GM12878 (cell line): ENCODE data around the gene CDH2. TPM values are rescaled to one million over a fixed set of nuclear protein-coding genes. Genes with fewer than 3 reads are reported as not detected.

Experiments used
- ATAC-seq: fragments of 200-7000 bp; cut with Tn5 transposase; 3 replicates; pipeline ENCODE4 v1.9.1; 2020; ENCODE audit warnings: mild to moderate bottlenecking, moderate library complexity
- BruUV-seq: library from RNA; stranded (reverse); fragments of 400-500 nt; replicated peaks from 2 replicates; lab custom pipeline; 2021; lab: Mats Ljungman, UMichigan
- CTCF ChIA-PET: fragments of 300-600 bp; sonication (Branson Sonifier 250); formaldehyde crosslinking; extraction: SDS; loops from one replicate; lab custom pipeline; 2021; ENCODE audit warnings: inconsistent platforms; lab: Yijun Ruan, JAX
- POLR2A ChIA-PET: fragments of 350-600 bp; formaldehyde crosslinking; extraction: SDS; loops from one replicate; lab custom pipeline; 2021; ENCODE audit warnings: inconsistent platforms; lab: Charles Lee
- RAD21 ChIA-PET: fragments of 300-600 bp; sonication (Branson Sonifier 250); formaldehyde crosslinking; loops from one replicate; lab custom pipeline; 2023; ENCODE audit warnings: antibody characterized with exemption; ENCODE audit not compliant: unreplicated experiment; lab: Charles Lee
- SMC1A ChIA-PET: fragments of 300-600 bp; sonication (Branson Sonifier 250); formaldehyde crosslinking; loops from one replicate; lab custom pipeline; 2023; ENCODE audit not compliant: unreplicated experiment, uncharacterized antibody; lab: Charles Lee
- DNase-seq: peaks from one replicate; pipeline ENCODE4 v3.0.0-alpha.2; 2011; ENCODE audit warnings: low read depth, low spot score
- FAIRE-seq: peaks from 3 replicates; lab custom pipeline; 2011; peaks lifted over from hg19 to GRCh38; lab: Jason Lieb, UNC
- H2AFZ ChIP-seq: 2 replicates; pipeline ENCODE4 v1.6.0; 2011; ENCODE audit warnings: low read depth, low read length, control low read depth; ENCODE audit not compliant: control insufficient read depth
- H3K27ac ChIP-seq: 2 replicates; pipeline ENCODE4 v1.5.1; 2011; ENCODE audit warnings: control low read depth; ENCODE audit not compliant: control insufficient read depth, insufficient read depth
- H3K27me3 ChIP-seq, 2 experiments: replicated peaks in 1 of 2; 2 replicates each; pipeline versions ENCODE4 v1.6.0 to v1.6.1; 2011; ENCODE audit warnings: low read length in 1 of 2; ENCODE audit not compliant: control insufficient read depth in 2 of 2, insufficient read depth in 2 of 2
- H3K36me3 ChIP-seq, 2 experiments: 2 replicates each; pipeline ENCODE4 v1.5.1; 2011; ENCODE audit warnings: low read length in 1 of 2; ENCODE audit not compliant: control insufficient read depth in 2 of 2, insufficient read depth in 2 of 2
- H3K4me1 ChIP-seq: 2 replicates; pipeline ENCODE4 v1.6.1; 2011; ENCODE audit warnings: mild to moderate bottlenecking, low read length, moderate library complexity, mixed read lengths; ENCODE audit not compliant: control insufficient read depth, insufficient read depth
- H3K4me2 ChIP-seq: 2 replicates; pipeline ENCODE4 v1.6.0; 2011; ENCODE audit warnings: control low read depth; ENCODE audit not compliant: control insufficient read depth, insufficient read depth
- H3K4me3 ChIP-seq: fragments of 200-600 bp; sonication (generic); 2 replicates; pipeline ENCODE4 v1.5.1; 2016
- H3K79me2 ChIP-seq: 2 replicates; pipeline ENCODE4 v1.6.0; 2011; ENCODE audit warnings: low read length; ENCODE audit not compliant: control insufficient read depth, insufficient read depth
- H3K9ac ChIP-seq: 2 replicates; pipeline ENCODE4 v1.8.0; 2011; ENCODE audit warnings: low read length, control low read depth, mixed read lengths; ENCODE audit not compliant: control insufficient read depth, insufficient read depth
- H3K9me3 ChIP-seq: replicated peaks from 3 replicates; pipeline ENCODE4 v1.5.1; 2011; ENCODE audit warnings: mild to moderate bottlenecking, low read length; ENCODE audit not compliant: control insufficient read depth, insufficient read depth
- H4K20me1 ChIP-seq: 2 replicates; pipeline ENCODE4 v1.6.0; 2011; ENCODE audit not compliant: control insufficient read depth, insufficient read depth
- BRCA1 ChIP-seq: IDR thresholded peaks from 2 replicates; pipeline ENCODE4 v1.6.1; 2011; ENCODE audit warnings: low read depth, low read length, improper control_type of control experiment
- E4F1 ChIP-seq: fragments of 450-650 bp; IDR thresholded peaks from 2 replicates; pipeline ENCODE4 v1.6.1; 2018; ENCODE audit warnings: borderline replicate concordance, mild to moderate bottlenecking; ENCODE audit not compliant: partially characterized antibody
- HCFC1 ChIP-seq: fragments of 150-350 bp; IDR thresholded peaks from 2 replicates; pipeline ENCODE4 v1.6.1; 2014; ENCODE audit warnings: low read length
- HDAC2 ChIP-seq: fragments of 200-600 bp; sonication (generic); IDR thresholded peaks from 2 replicates; pipeline ENCODE4 v1.6.1; 2017
- JUND ChIP-seq: IDR thresholded peaks from 2 replicates; pipeline ENCODE4 v1.6.1; 2012; ENCODE audit warnings: low read depth, mild to moderate bottlenecking, low read length, improper control_type of control experiment, moderate library complexity
- KAT2A ChIP-seq: conservative IDR thresholded peaks from 2 replicates; pipeline ENCODE4 v1.6.1; 2011; ENCODE audit warnings: low read depth, low read length; ENCODE audit not compliant: control insufficient read depth
- KDM1A ChIP-seq: fragments of 200-600 bp; sonication (generic); IDR thresholded peaks from 2 replicates; pipeline ENCODE4 v1.6.1; 2016; ENCODE audit warnings: borderline replicate concordance
- MTA2 ChIP-seq: fragments of 450-650 bp; IDR thresholded peaks from 2 replicates; pipeline ENCODE4 v1.6.1; 2016; ENCODE audit warnings: low read depth, mild to moderate bottlenecking, moderate library complexity
- NFIC ChIP-seq: IDR thresholded peaks from 2 replicates; pipeline ENCODE4 v1.6.1; 2012; ENCODE audit warnings: low read depth, mild to moderate bottlenecking, inconsistent platforms, low read length, moderate library complexity
- RCOR1 ChIP-seq: conservative IDR thresholded peaks from 2 replicates; pipeline ENCODE4 v1.6.1; 2012; ENCODE audit warnings: low read depth, low read length, improper control_type of control experiment
- REST ChIP-seq: IDR thresholded peaks from 2 replicates; pipeline ENCODE4 v1.6.1; 2012; ENCODE audit warnings: mild to moderate bottlenecking, low read depth, low read length
- SREBF2 ChIP-seq: IDR thresholded peaks from 2 replicates; pipeline ENCODE4 v1.6.1; 2012; ENCODE audit warnings: mild to moderate bottlenecking, low read length
- SRF ChIP-seq, 2 experiments: IDR thresholded peaks; 2 replicates each; pipeline ENCODE4 v1.6.1; 2011; ENCODE audit warnings: low read depth in 2 of 2, low read length in 2 of 2, mild to moderate bottlenecking in 1 of 2, moderate library complexity in 1 of 2
- STAT1 ChIP-seq: fragments of 450-650 bp; conservative IDR thresholded peaks from 2 replicates; pipeline ENCODE4 v1.6.1; 2014; ENCODE audit warnings: antibody characterized with exemption, mild to moderate bottlenecking
- STAT3 ChIP-seq: IDR thresholded peaks from 2 replicates; pipeline ENCODE4 v1.6.1; 2011; ENCODE audit warnings: low read depth, low read length, improper control_type of control experiment
- SUPT20H ChIP-seq: IDR thresholded peaks from 2 replicates; pipeline ENCODE4 v1.6.1; 2011; ENCODE audit warnings: low read depth, mild to moderate bottlenecking, low read length, moderate library complexity, borderline replicate concordance; ENCODE audit not compliant: control insufficient read depth
- TCF7 ChIP-seq: IDR thresholded peaks from 2 replicates; pipeline ENCODE4 v1.6.1; 2014; ENCODE audit warnings: antibody characterized with exemption, borderline replicate concordance
- WGBS: methylation state at CpG from one replicate; pipeline ENCODE4 v1.1.6; 2016; ENCODE audit warnings: low lambda C conversion rate; ENCODE audit not compliant: insufficient replicate concordance, insufficient coverage; ENCODE audit errors: missing lambda C conversion rate; 5-methylcytosine and 5-hydroxymethylcytosine counted together
- in situ Hi-C: fragments of 300-500 bp; cut with MboI; formaldehyde crosslinking; loops from 9 replicates; pipeline ENCODE4 v1.14.3; 2018; ENCODE audit warnings: mixed read lengths
- intact Hi-C: fragments of 100-400 bp; cut with micrococcal nuclease; formaldehyde crosslinking; loops from one replicate; pipeline ENCODE4 v1.14.2; 2022; ENCODE audit not compliant: unreplicated experiment
- polyA plus RNA-seq, 11 experiments: library from polyadenylated mRNA; depleted of rRNA in 4 of 11; unstranded in 6 of 11; stranded (reverse) in 5 of 11; fragments of >200 nt; fragmentation: Nextera tagmentation in 4 of 11; fragmentation: Illumina TruSeq in 1 of 11; extraction: Ambion mirVana in 4 of 11; extraction: Trizol in 1 of 11; gene quantifications; 1 replicate in 1 of 11; 2 replicates in 10 of 11; pipeline versions ENCODE4 v1.2.1 to v1.2.3, GENCODE V29; 2011 to 2016; ENCODE audit warnings: inconsistent platforms in 2 of 11, missing spikeins in 2 of 11, low read depth in 1 of 11
- total RNA-seq, 4 experiments: library from RNA; depleted of rRNA in 3 of 4; stranded (reverse); fragments of >200 nt in 3 of 4; fragmentation: Illumina TruSeq in 1 of 4; extraction: Trizol in 1 of 4; gene quantifications; 2 replicates each; pipeline versions ENCODE4 v1.2.1 to v1.2.3, GENCODE V29; 2013 to 2021
- TF ChIP-seq, protein P1 (sequence below): fragments of 450-650 bp; IDR thresholded peaks from 2 replicates; pipeline ENCODE4 v1.6.1; 2016; ENCODE audit warnings: mild to moderate bottlenecking
- TF ChIP-seq, protein P2 (sequence below): fragments of 450-650 bp; IDR thresholded peaks from 2 replicates; pipeline ENCODE4 v1.6.1; 2014; ENCODE audit warnings: mild to moderate bottlenecking

Gene CDH2
- total and polyA plus RNA-seq, 10 of the 15 experiments (the other 5 are each of a cell fraction or from before 2014, with no cell fraction given), result 0.01 to 0.25 (median 0.06) TPM; not detected in 4

- ChIA-PET CTCF (interaction anchor here (1.1 kb wide), 1 partner anchor 9 kb away, joined by 3 read pairs; no protein-coding TSS in a partner anchor), POLR2A (no interaction called here), SMC1A (no interaction called here), RAD21 (no interaction called here)
- intact Hi-C loops, result no loop called here
- 82% methylated on average over 2 of the region's 3 CpGs for WGBS
- Histone ChIP-seq H2AFZ (no peak overlapping the region), H3K9me3 (no peaks in the 10 kb centered on the region), H3K27ac (no peak overlapping the region), H3K36me3 (no peaks in the 10 kb centered on the region), H4K20me1 (no peaks in the 10 kb centered on the region), H3K4me3 (no peak overlapping the region), H3K79me2 (no peaks in the 10 kb centered on the region), H3K9ac (no peak overlapping the region), H3K27me3 (no peaks in the 10 kb centered on the region), H3K4me2 (no peak overlapping the region), H3K4me1 (no peaks in the 10 kb centered on the region)
- ATAC-seq, result no peak
- DNase-seq, result no peak
- in situ Hi-C loops, result no loop called here
- BruUV-seq, result no TSS peak
- FAIRE-seq, result no peak
- TF ChIP-seq, protein P1, sequence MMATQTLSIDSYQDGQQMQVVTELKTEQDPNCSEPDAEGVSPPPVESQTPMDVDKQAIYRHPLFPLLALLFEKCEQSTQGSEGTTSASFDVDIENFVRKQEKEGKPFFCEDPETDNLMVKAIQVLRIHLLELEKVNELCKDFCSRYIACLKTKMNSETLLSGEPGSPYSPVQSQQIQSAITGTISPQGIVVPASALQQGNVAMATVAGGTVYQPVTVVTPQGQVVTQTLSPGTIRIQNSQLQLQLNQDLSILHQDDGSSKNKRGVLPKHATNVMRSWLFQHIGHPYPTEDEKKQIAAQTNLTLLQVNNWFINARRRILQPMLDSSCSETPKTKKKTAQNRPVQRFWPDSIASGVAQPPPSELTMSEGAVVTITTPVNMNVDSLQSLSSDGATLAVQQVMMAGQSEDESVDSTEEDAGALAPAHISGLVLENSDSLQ, result no peak
- TF ChIP-seq SREBF2 (no peak), REST (no peak), NFIC (no peak), JUND (no peak), STAT1 (no peak), MTA2 (no peak), BRCA1 (no peak), KDM1A (no peak), E4F1 (no peak), KAT2A (no peak), STAT3 (no peak), HDAC2 (no peak), RCOR1 (no peak), SRF (IDR thresholded peaks at IDR 0.05; ENCODE audit: low read depth in 2 of 2, low read length in 2 of 2) (no peak), HCFC1 (no peak), SUPT20H (no peak), TCF7 (no peak)
- TF ChIP-seq, protein P2, sequence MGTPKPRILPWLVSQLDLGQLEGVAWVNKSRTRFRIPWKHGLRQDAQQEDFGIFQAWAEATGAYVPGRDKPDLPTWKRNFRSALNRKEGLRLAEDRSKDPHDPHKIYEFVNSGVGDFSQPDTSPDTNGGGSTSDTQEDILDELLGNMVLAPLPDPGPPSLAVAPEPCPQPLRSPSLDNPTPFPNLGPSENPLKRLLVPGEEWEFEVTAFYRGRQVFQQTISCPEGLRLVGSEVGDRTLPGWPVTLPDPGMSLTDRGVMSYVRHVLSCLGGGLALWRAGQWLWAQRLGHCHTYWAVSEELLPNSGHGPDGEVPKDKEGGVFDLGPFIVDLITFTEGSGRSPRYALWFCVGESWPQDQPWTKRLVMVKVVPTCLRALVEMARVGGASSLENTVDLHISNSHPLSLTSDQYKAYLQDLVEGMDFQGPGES, result no peak
These were observed 133.3 kb downstream of the CDH2 start for GRCh38 chr18:28043631-28044030.
